H1 (cell line): ENCODE measurements around the gene RETREG3. TPM values are rescaled to one million over a fixed set of nuclear protein-coding genes. Genes with fewer than 3 reads are reported as not detected.

ENCODE experiments used
- CTCF ChIA-PET: fragments of 300-600 bp; sonication (Branson Sonifier 250); formaldehyde crosslinking; loops from one replicate; lab custom pipeline; 2021; ENCODE audit not compliant: partially characterized antibody; lab: Charles Lee
- POLR2A ChIA-PET: fragments of 300-600 bp; sonication (Branson Sonifier 250); formaldehyde crosslinking; loops from one replicate; lab custom pipeline; 2021; ENCODE audit warnings: inconsistent platforms; ENCODE audit not compliant: partially characterized antibody; lab: Charles Lee
- DNase-seq, 2 experiments: peaks; one replicate each; pipeline versions ENCODE4 v3.0.0 to v3.0.0-alpha.2; 2010 to 2022; ENCODE audit warnings: low spot score in 2 of 2, low read depth in 1 of 2, mixed read lengths in 1 of 2
- FAIRE-seq: peaks from 2 replicates; lab custom pipeline; 2011; peaks lifted over from hg19 to GRCh38; lab: Jason Lieb, UNC
- H2AFZ ChIP-seq: 2 replicates; pipeline ENCODE4 v1.8.1; 2012; ENCODE audit warnings: low read length, inconsistent platforms
- H2AK5ac ChIP-seq: 2 replicates; pipeline ENCODE4 v1.6.1; 2013; ENCODE audit warnings: low read depth, low read length
- H2BK120ac ChIP-seq: replicated peaks from 2 replicates; pipeline ENCODE3; 2013; ENCODE audit warnings: low read depth, low read length, inconsistent platforms
- H2BK12ac ChIP-seq: 2 replicates; pipeline ENCODE4 v1.6.1; 2013; ENCODE audit warnings: low read depth, low read length
- H2BK15ac ChIP-seq: 2 replicates; pipeline ENCODE4 v1.6.1; 2013; ENCODE audit warnings: low read length
- H2BK20ac ChIP-seq: 2 replicates; pipeline ENCODE4 v1.6.1; 2013; ENCODE audit warnings: low read length
- H2BK5ac ChIP-seq: 2 replicates; pipeline ENCODE4 v1.6.1; 2013; ENCODE audit warnings: low read depth, low read length
- H3K14ac ChIP-seq: 2 replicates; pipeline ENCODE4 v1.6.1; 2013; ENCODE audit warnings: inconsistent platforms; ENCODE audit not compliant: insufficient read length
- H3K18ac ChIP-seq: 2 replicates; pipeline ENCODE4 v1.6.1; 2013; ENCODE audit warnings: low read length; ENCODE audit errors: extremely low read depth
- H3K23ac ChIP-seq: 2 replicates; pipeline ENCODE4 v1.6.1; 2013; ENCODE audit warnings: inconsistent platforms; ENCODE audit not compliant: insufficient read length
- H3K23me2 ChIP-seq: 2 replicates; pipeline ENCODE4 v1.6.1; 2013; ENCODE audit warnings: low read depth, low read length
- H3K27ac ChIP-seq: 2 replicates; pipeline ENCODE4 v1.6.1; 2011; ENCODE audit warnings: low read depth, low read length, inconsistent platforms
- H3K27me3 ChIP-seq, 4 experiments: replicated peaks in 1 of 4; 1 replicate in 1 of 4; 2 replicates in 3 of 4; pipeline versions ENCODE4 v1.6.1 to v1.8.1; 2011 to 2013; ENCODE audit warnings: low read length in 3 of 4, mild to moderate bottlenecking in 3 of 4, inconsistent platforms in 2 of 4, mixed read lengths in 2 of 4, moderate library complexity in 1 of 4; ENCODE audit not compliant: control insufficient read depth in 3 of 4, insufficient read depth in 3 of 4; ENCODE audit errors: extremely low read depth in 1 of 4
- H3K36me3 ChIP-seq, 4 experiments: 2 replicates each; pipeline versions ENCODE4 v1.6.1 to v1.8.1; 2011 to 2013; ENCODE audit warnings: mild to moderate bottlenecking in 4 of 4, low read length in 3 of 4, moderate library complexity in 2 of 4, control low read depth in 1 of 4, inconsistent platforms in 1 of 4; ENCODE audit not compliant: insufficient read depth in 4 of 4, control insufficient read depth in 2 of 4
- H3K4ac ChIP-seq: replicated peaks from 2 replicates; pipeline ENCODE3; 2013; ENCODE audit warnings: low read length, low read depth, mixed read lengths, inconsistent platforms; ENCODE audit not compliant: insufficient read length
- H3K4me1 ChIP-seq, 4 experiments: replicated peaks in 1 of 4; 1 replicate in 1 of 4; 2 replicates in 3 of 4; pipeline versions ENCODE4 v1.6.1 to v1.8.1; 2011 to 2013; ENCODE audit warnings: low read length in 3 of 4, inconsistent platforms in 2 of 4, mixed read lengths in 1 of 4; ENCODE audit not compliant: insufficient read depth in 4 of 4, control insufficient read depth in 3 of 4
- H3K4me2 ChIP-seq, 2 experiments: 2 replicates each; pipeline versions ENCODE4 v1.6.1 to v1.8.1; 2011 to 2013; ENCODE audit warnings: low read depth in 2 of 2, low read length in 2 of 2, control low read depth in 1 of 2, inconsistent platforms in 1 of 2, mild to moderate bottlenecking in 1 of 2; ENCODE audit not compliant: insufficient read depth in 1 of 2
- H3K4me3 ChIP-seq, 4 experiments: fragments of 200-600, 300-600 bp in 1 of 4; sonication (generic), shearing (Covaris generic), sonication (Bioruptor Twin) in 1 of 4; 2 replicates each; pipeline versions ENCODE4 v1.5.1 to v1.8.1; 2011 to 2016; ENCODE audit warnings: low read length in 4 of 4, low read depth in 3 of 4, control low read depth in 2 of 4, inconsistent platforms in 2 of 4, mild to moderate bottlenecking in 2 of 4, mixed read lengths in 1 of 4, moderate library complexity in 1 of 4; ENCODE audit not compliant: insufficient read depth in 2 of 4; ENCODE audit errors: extremely low read depth in 1 of 4
- H3K56ac ChIP-seq: replicated peaks from 2 replicates; pipeline ENCODE3; 2013; ENCODE audit warnings: low read depth, mild to moderate bottlenecking, mixed read lengths, low read length, inconsistent platforms; ENCODE audit not compliant: insufficient read length
- H3K79me1 ChIP-seq: 2 replicates; pipeline ENCODE4 v1.6.1; 2013; ENCODE audit warnings: low read depth, low read length, control low read depth
- H3K79me2 ChIP-seq, 2 experiments: 2 replicates each; pipeline versions ENCODE4 v1.6.1 to v1.8.1; 2012 to 2013; ENCODE audit warnings: low read length in 2 of 2, mild to moderate bottlenecking in 2 of 2, inconsistent platforms in 1 of 2; ENCODE audit not compliant: insufficient read depth in 2 of 2, control insufficient read depth in 1 of 2
- H3K9ac ChIP-seq, 4 experiments: replicated peaks in 1 of 4; 1 replicate in 1 of 4; 2 replicates in 3 of 4; pipeline versions ENCODE4 v1.6.1 to v1.8.1; 2011 to 2013; ENCODE audit warnings: low read depth in 3 of 4, low read length in 3 of 4, control low read depth in 2 of 4, mild to moderate bottlenecking in 2 of 4, moderate library complexity in 2 of 4, inconsistent platforms in 1 of 4; ENCODE audit errors: extremely low read depth in 1 of 4
- H3K9me3 ChIP-seq, 2 experiments: 2 replicates each; pipeline versions ENCODE4 v1.6.1 to v1.8.1; 2012 to 2013; ENCODE audit warnings: mild to moderate bottlenecking in 2 of 2, moderate library complexity in 2 of 2, control low read depth in 1 of 2, inconsistent platforms in 1 of 2, low read depth in 1 of 2, low read length in 1 of 2, mixed read lengths in 1 of 2; ENCODE audit not compliant: insufficient read depth in 2 of 2
- H4K20me1 ChIP-seq, 2 experiments: replicated peaks in 1 of 2; 2 replicates each; pipeline versions ENCODE3 to v1.8.1; 2011 to 2013; ENCODE audit warnings: inconsistent platforms in 2 of 2, low read length in 2 of 2, mild to moderate bottlenecking in 1 of 2; ENCODE audit not compliant: insufficient read depth in 2 of 2, control insufficient read depth in 1 of 2
- H4K5ac ChIP-seq: 2 replicates; pipeline ENCODE4 v1.6.1; 2013; ENCODE audit warnings: low read length, low read depth, mixed read lengths, inconsistent platforms; ENCODE audit not compliant: insufficient read length
- H4K8ac ChIP-seq: 2 replicates; pipeline ENCODE4 v1.8.0; 2013; ENCODE audit warnings: mild to moderate bottlenecking, moderate library complexity, low read length, inconsistent platforms; ENCODE audit not compliant: insufficient read depth; ENCODE audit errors: extremely low read depth
- H4K91ac ChIP-seq: replicated peaks from 2 replicates; pipeline ENCODE3; 2013; ENCODE audit warnings: low read length, mixed read lengths, inconsistent platforms; ENCODE audit not compliant: insufficient read length
- BCL11A ChIP-seq, 2 experiments: IDR thresholded peaks; one replicate each; pipeline ENCODE4 v1.6.1; 2011; ENCODE audit warnings: low read depth in 2 of 2, low read length in 2 of 2, mild to moderate bottlenecking in 2 of 2
- CBX8 ChIP-seq: fragments of 300-800, 300-1000 bp; sonication (generic); IDR thresholded peaks from 2 replicates; pipeline ENCODE4 v1.7.1; 2016; ENCODE audit warnings: low read depth, low read length, borderline replicate concordance
- HDAC6 ChIP-seq: IDR thresholded peaks from one replicate; pipeline ENCODE4 v1.7.1; 2012; ENCODE audit warnings: low read depth, mild to moderate bottlenecking, inconsistent platforms, low read length, moderate library complexity
- KDM5A ChIP-seq: fragments of 200-600 bp; IDR thresholded peaks from 2 replicates; pipeline ENCODE4 v1.7.1; 2012; ENCODE audit warnings: mild to moderate bottlenecking, low read length, inconsistent platforms, mixed read lengths
- RNF2 ChIP-seq: fragments of 200-900, 300-1000 bp; sonication (generic); IDR thresholded peaks from 2 replicates; pipeline ENCODE4 v1.7.1; 2016; ENCODE audit warnings: borderline replicate concordance, low read depth, mild to moderate bottlenecking, antibody characterized with exemption, low read length; ENCODE audit not compliant: poor library complexity, severe bottlenecking; ENCODE audit errors: missing control alignments
- TAF1 ChIP-seq: IDR thresholded peaks from 2 replicates; pipeline ENCODE4 v1.6.1; 2011; ENCODE audit warnings: mild to moderate bottlenecking, low read depth, low read length
- TAF7 ChIP-seq: optimal IDR thresholded peaks from 2 replicates; pipeline ENCODE3; 2011; ENCODE audit warnings: low read depth, mild to moderate bottlenecking, inconsistent platforms, low read length, moderate library complexity, borderline replicate concordance
- WGBS, 2 experiments: shearing (Covaris generic) in 1 of 2; methylation state at CpG; one replicate each; pipeline versions ENCODE4 v1.1.6 to v1.1.7; 2013 to 2015; ENCODE audit warnings: low lambda C conversion rate in 2 of 2, mixed read lengths in 2 of 2, inconsistent platforms in 1 of 2, low coverage in 1 of 2, missing lambda C conversion rate in 1 of 2; ENCODE audit not compliant: insufficient replicate concordance in 2 of 2, insufficient coverage in 1 of 2, insufficient read length in 1 of 2; ENCODE audit errors: extremely low coverage in 1 of 2, missing lambda C conversion rate in 1 of 2; 5-methylcytosine and 5-hydroxymethylcytosine counted together
- polyA plus RNA-seq, 7 experiments: library from polyadenylated mRNA; depleted of rRNA in 3 of 7; stranded (reverse) in 5 of 7; unstranded in 2 of 7; fragments of >200 nt in 5 of 7; fragments of 200-250 nt in 2 of 7; gene quantifications; 1 replicate in 5 of 7; 2 replicates in 1 of 7; 4 replicates in 1 of 7; pipeline versions ENCODE4 v1.2.1 to v1.2.3, GENCODE V29; 2011 to 2013; ENCODE audit warnings: missing spikeins in 2 of 7, mixed read lengths in 2 of 7
- total RNA-seq: library from RNA; stranded (reverse); fragmentation: NEBNext Ultra II Directional; extraction: Animal tissue kit (Norgen Biotek cat#: 25700); gene quantifications from 2 replicates; pipeline ENCODE4 v1.2.1, GENCODE V29; 2021

The RETREG3 gene
- total and polyA plus RNA-seq, 2 of the 8 experiments (the other 6 are each of a cell fraction or from before 2014, with no cell fraction given) = 23.7 to 42.6 TPM

DNA sequence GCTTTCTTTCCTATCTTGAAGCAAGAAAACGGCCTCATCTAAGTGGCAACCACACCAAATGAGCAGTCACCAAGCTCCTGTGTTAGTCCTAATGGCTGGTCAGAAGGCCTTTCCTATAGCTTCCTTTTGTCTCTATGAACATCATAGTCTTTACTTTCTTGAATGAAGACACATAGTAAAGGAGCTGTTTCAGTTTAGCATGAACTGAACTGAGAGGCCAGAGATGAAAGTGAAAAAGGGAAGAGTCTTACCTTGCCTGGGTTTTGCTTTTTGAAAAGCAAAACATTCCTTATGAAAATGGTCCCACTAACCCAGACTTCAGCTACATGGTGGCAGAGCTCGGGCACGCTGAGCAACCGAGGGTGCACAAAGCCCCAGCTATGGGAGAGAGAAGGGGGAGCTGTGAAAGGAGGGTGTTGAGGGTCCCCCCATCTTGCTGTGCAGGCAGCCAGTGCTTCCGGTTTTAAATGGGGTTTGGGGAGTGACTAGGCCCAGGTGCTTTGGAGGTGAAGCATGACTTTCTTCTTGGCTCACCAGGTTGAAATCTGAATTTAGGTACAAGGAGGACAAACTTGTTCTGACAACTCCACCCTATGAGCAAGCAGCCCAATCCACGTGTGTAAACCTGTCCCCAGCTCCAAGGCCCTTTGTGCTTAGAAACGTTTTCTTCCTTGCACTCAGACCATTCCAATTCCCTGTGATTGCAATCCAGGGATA lies 22.5 kb downstream of the RETREG3 start:
- DNase-seq (no peak), FAIRE-seq (no peak)
- H2BK20ac ChIP-seq = no peak overlapping the region
- H2BK5ac ChIP-seq = no peak overlapping the region
- no peak overlapping the region for H2BK120ac ChIP-seq
- H2BK12ac ChIP-seq = no peak overlapping the region
- H4K5ac ChIP-seq = no peak overlapping the region
- H3K4ac ChIP-seq = no peak overlapping the region
- no peak overlapping the region for H4K8ac ChIP-seq
- H3K9me3 ChIP-seq = no peaks in the 10 kb centered on the region
- no peak overlapping the region for H3K18ac ChIP-seq
- no peaks in the 10 kb centered on the region for H3K4me1 ChIP-seq
- no peaks in the 10 kb centered on the region for H3K23me2 ChIP-seq
- H2BK15ac ChIP-seq = no peak overlapping the region
- H3K9ac ChIP-seq = no peak overlapping the region
- no peak overlapping the region for H3K56ac ChIP-seq
- H3K14ac ChIP-seq = no peak overlapping the region
- H3K27me3 ChIP-seq = no peaks in the 10 kb centered on the region
- no peak overlapping the region for H2AK5ac ChIP-seq
- no peak overlapping the region for H3K4me3 ChIP-seq
- peaks cover 0 to 2% of the 10 kb centered on the region in 2 experiments for H4K20me1 ChIP-seq
- no peaks in the 10 kb centered on the region for H3K79me1 ChIP-seq
- H3K36me3 ChIP-seq = peaks cover 14 to 55% (median 32%) of the 10 kb centered on the region in 4 experiments
- H3K23ac ChIP-seq = no peak overlapping the region
- no peaks in the 10 kb centered on the region for H3K79me2 ChIP-seq
- 91% methylated on average over 7 of the region's 7 CpGs; no CpG with 5 or more reads in 1 of the 2 experiments for WGBS, 2 experiments
- no peak overlapping the region for H3K4me2 ChIP-seq
- CTCF ChIA-PET = interaction anchor here (0.8 to 1.9 kb wide), 7 partner anchors 8 to 112 kb away, joined by 3 to 4 read pairs (median 4); partner anchors contain the start of genes PSMC3IP and RETREG3
- no peak overlapping the region for H4K91ac ChIP-seq
- H2AFZ ChIP-seq = no peak overlapping the region
- no peak overlapping the region for H3K27ac ChIP-seq
- POLR2A ChIA-PET = interaction anchor here (1.3 to 1.4 kb wide), 2 partner anchors 9 to 13 kb away, joined by 3 read pairs; no protein-coding TSS in a partner anchor
- TF ChIP-seq TAF7 (no peak), TAF1 (no peak), BCL11A (IDR thresholded peaks at IDR 0.05; ENCODE audit: low read depth in 2 of 2, low read length in 2 of 2) (no peak), KDM5A (no peak), RNF2 (no peak), CBX8 (no peak), HDAC6 (no peak)
